HG02763 (cell line): ENCODE data around the gene ADAMTS16.

ENCODE experiments used
- ATAC-seq: cut with Tn5 transposase; IDR thresholded peaks from one replicate; pipeline ENCODE4 v1.9.1; 2021; ENCODE audit warnings: mild to moderate bottlenecking, moderate library complexity; ENCODE audit not compliant: unreplicated experiment

The ADAMTS16 gene

GRCh38 chr5:5220901-5221631 is 80.9 kb downstream of the ADAMTS16 start:
- no peak for ATAC-seq

- ATAC-seq: no peak
Observed at GRCh38 chr5:5221724-5222123, 81.6 kb downstream of the ADAMTS16 start.

GRCh38 chr5:5231576-5231975 is 91.4 kb downstream of the ADAMTS16 start:
- no peak for ATAC-seq

- ATAC-seq: no peak
Observed at GRCh38 chr5:5234912-5235311, 94.8 kb downstream of the ADAMTS16 start.

- ATAC-seq: no peak
Observed at GRCh38 chr5:5235685-5236084, 95.6 kb downstream of the ADAMTS16 start.

- ATAC-seq: no peak
Observed at GRCh38 chr5:5239191-5239590, 99.1 kb downstream of the ADAMTS16 start.

GRCh38 chr5:5240234-5240633 is 100.1 kb downstream of the ADAMTS16 start:
- ATAC-seq: no peak

- no peak for ATAC-seq
Observed at GRCh38 chr5:5242056-5242455, 101.9 kb downstream of the ADAMTS16 start.

- no peak for ATAC-seq
Observed at GRCh38 chr5:5246736-5247135, 106.6 kb downstream of the ADAMTS16 start.

GRCh38 chr5:5250758-5251157 is 110.6 kb downstream of the ADAMTS16 start:
- no peak for ATAC-seq

- ATAC-seq: no peak
Observed at GRCh38 chr5:5252106-5252505, 112.0 kb downstream of the ADAMTS16 start.

- ATAC-seq: no peak
Observed at GRCh38 chr5:5257353-5257752, 117.2 kb downstream of the ADAMTS16 start.

- no peak for ATAC-seq
Observed at GRCh38 chr5:5258564-5258963, 118.4 kb downstream of the ADAMTS16 start.

GRCh38 chr5:5264727-5265126 is 124.6 kb downstream of the ADAMTS16 start:
- no peak for ATAC-seq

- ATAC-seq: no peak
Observed at GRCh38 chr5:5266297-5266696, 126.2 kb downstream of the ADAMTS16 start.

GRCh38 chr5:5270161-5270560 is 130.0 kb downstream of the ADAMTS16 start:
- no peak for ATAC-seq

- no peak for ATAC-seq
Observed at GRCh38 chr5:5270958-5271785, 131.0 kb downstream of the ADAMTS16 start.

- ATAC-seq: no peak
Observed at GRCh38 chr5:5271786-5272321, 131.7 kb downstream of the ADAMTS16 start.

GRCh38 chr5:5273398-5273797 is 133.3 kb downstream of the ADAMTS16 start:
- no peak for ATAC-seq

- no peak for ATAC-seq
Observed at GRCh38 chr5:5273976-5274375, 133.8 kb downstream of the ADAMTS16 start.

GRCh38 chr5:5275211-5275610 is 135.1 kb downstream of the ADAMTS16 start:
- no peak for ATAC-seq

- no peak for ATAC-seq
Observed at GRCh38 chr5:5276430-5276829, 136.3 kb downstream of the ADAMTS16 start.
